Inferior parietal cortex (tissue), 1 donor: Measurements from ENCODE around the gene MRAP2.
"Not testable (repeated sequence)": the region's sequence is repeated elsewhere in the genome, so short reads cannot be mapped to it uniquely, and the experiment has no call there.

Experiments used
- DNase-seq: peaks from one replicate; pipeline ENCODE4 v3.0.0-alpha.2; 2016; ENCODE audit errors: extremely low spot score

MRAP2 gene

GRCh38 chr6:84028350-84028749 is 5.2 kb upstream of the MRAP2 start:
- DNase-seq, result no peak

- not testable (repeated sequence) for DNase-seq
Measured at GRCh38 chr6:84032000-84032399, 1.6 kb upstream of the MRAP2 start.

- no peak for DNase-seq
Measured at GRCh38 chr6:84035484-84035883, 1.9 kb downstream of the MRAP2 start.

GRCh38 chr6:84037425-84038089 is 4.0 kb downstream of the MRAP2 start:
- no peak for DNase-seq

- no peak for DNase-seq
Measured at GRCh38 chr6:84042603-84043002, 9.0 kb downstream of the MRAP2 start.

- DNase-seq, result no peak
Measured at GRCh38 chr6:84043555-84043954, 10.0 kb downstream of the MRAP2 start.

GRCh38 chr6:84046755-84047154 is 13.2 kb downstream of the MRAP2 start:
- no peak for DNase-seq

- DNase-seq, result no peak
Measured at GRCh38 chr6:84048588-84048987, 15.0 kb downstream of the MRAP2 start.

- DNase-seq, result no peak
Measured at GRCh38 chr6:84050408-84050807, 16.8 kb downstream of the MRAP2 start.

- DNase-seq, result peak; percentile 58
Measured at GRCh38 chr6:84052204-84052882, 18.8 kb downstream of the MRAP2 start.

- DNase-seq, result no peak
Measured at GRCh38 chr6:84052883-84053241, 19.3 kb downstream of the MRAP2 start.

GRCh38 chr6:84055647-84056046 is 22.1 kb downstream of the MRAP2 start:
- DNase-seq, result no peak

GRCh38 chr6:84057908-84058307 is 24.3 kb downstream of the MRAP2 start:
- no peak for DNase-seq

GRCh38 chr6:84059082-84059481 is 25.5 kb downstream of the MRAP2 start:
- no peak for DNase-seq

- DNase-seq, result no peak
Measured at GRCh38 chr6:84061174-84061573, 27.6 kb downstream of the MRAP2 start.

- DNase-seq, result no peak
Measured at GRCh38 chr6:84061613-84062398, 28.2 kb downstream of the MRAP2 start.

GRCh38 chr6:84062519-84063154 is 29.1 kb downstream of the MRAP2 start:
- DNase-seq, result no peak

GRCh38 chr6:84065693-84066290 is 32.2 kb downstream of the MRAP2 start:
- DNase-seq, result no peak

- DNase-seq, result no peak
Measured at GRCh38 chr6:84066536-84066935, 33.0 kb downstream of the MRAP2 start.

- DNase-seq, result not testable (repeated sequence)
Measured at GRCh38 chr6:84068873-84069272, 35.3 kb downstream of the MRAP2 start.

GRCh38 chr6:84072442-84072997 is 38.9 kb downstream of the MRAP2 start:
- no peak for DNase-seq
